Measurements from ENCODE around the gene GAREM1.

GAREM1 gene

DNA sequence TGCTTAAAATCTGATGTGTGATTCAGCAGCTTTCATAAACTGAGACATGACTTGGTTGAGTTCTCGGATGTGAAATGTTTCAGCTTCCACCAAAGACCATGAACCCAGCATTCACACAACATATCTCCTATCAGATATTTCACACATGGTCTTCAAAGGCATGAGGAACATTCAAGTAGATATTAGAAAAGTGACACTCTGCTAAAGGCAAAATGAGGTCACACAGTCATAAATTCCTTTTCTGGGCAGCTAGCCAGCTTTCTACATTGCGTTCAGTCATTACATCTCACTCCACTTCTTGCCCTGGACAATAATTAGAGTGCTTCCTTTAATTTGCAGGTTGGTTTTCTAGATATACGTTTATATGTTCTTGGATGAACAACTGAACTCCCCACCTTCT, 96.7 kb downstream of the GAREM1 start:
- intact Hi-C loops (cut with DNase I; ENCODE audit: low total_unique reads): no loop called here
- no peaks in the 10 kb centered on the region for H3K36me3 ChIP-seq
- H3K9me3 ChIP-seq: no peaks in the 10 kb centered on the region
- H3K27me3 ChIP-seq: no peaks in the 10 kb centered on the region
- peaks cover 0 to 14% (median 7%) of the 10 kb centered on the region in 4 donors for H3K4me1 ChIP-seq
- TF ChIP-seq, protein P1, sequence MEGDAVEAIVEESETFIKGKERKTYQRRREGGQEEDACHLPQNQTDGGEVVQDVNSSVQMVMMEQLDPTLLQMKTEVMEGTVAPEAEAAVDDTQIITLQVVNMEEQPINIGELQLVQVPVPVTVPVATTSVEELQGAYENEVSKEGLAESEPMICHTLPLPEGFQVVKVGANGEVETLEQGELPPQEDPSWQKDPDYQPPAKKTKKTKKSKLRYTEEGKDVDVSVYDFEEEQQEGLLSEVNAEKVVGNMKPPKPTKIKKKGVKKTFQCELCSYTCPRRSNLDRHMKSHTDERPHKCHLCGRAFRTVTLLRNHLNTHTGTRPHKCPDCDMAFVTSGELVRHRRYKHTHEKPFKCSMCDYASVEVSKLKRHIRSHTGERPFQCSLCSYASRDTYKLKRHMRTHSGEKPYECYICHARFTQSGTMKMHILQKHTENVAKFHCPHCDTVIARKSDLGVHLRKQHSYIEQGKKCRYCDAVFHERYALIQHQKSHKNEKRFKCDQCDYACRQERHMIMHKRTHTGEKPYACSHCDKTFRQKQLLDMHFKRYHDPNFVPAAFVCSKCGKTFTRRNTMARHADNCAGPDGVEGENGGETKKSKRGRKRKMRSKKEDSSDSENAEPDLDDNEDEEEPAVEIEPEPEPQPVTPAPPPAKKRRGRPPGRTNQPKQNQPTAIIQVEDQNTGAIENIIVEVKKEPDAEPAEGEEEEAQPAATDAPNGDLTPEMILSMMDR (IDR thresholded peaks at IDR 0.05): no peak
- no peak overlapping the region for H3K27ac ChIP-seq
- H3K4me3 ChIP-seq: no peak overlapping the region
- DNase-seq: no peak

DNA sequence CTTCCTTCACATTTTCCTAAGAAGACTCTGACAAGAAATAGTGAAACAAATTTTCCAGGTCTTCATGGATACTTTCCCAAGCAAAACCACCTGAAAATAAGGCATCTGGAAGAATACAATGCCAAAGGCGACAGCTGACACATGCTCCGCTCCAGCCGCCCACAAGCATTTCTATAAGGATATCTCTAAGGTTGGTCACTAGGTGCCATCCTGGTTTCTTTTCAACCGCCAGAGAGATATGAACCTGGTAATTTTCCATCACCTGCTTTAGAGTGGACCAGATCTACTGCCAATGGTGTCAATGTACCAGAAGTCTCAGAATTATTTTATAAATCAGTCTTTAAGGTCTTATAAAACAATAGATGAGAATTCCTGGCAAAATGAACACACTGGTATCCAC, 97.2 kb downstream of the GAREM1 start:
- Histone ChIP-seq H3K9me3 (no peaks in the 10 kb centered on the region), H3K36me3 (no peaks in the 10 kb centered on the region), H3K27me3 (no peaks in the 10 kb centered on the region), H3K4me1 (peaks cover 0 to 13% (median 8%) of the 10 kb centered on the region in 4 donors), H3K27ac (no peak overlapping the region), H3K4me3 (no peak overlapping the region)
- no peak for DNase-seq
- TF ChIP-seq, protein P1 (IDR thresholded peaks at IDR 0.05): no peak
- intact Hi-C loops (cut with DNase I; ENCODE audit: low total_unique reads): no loop called here

DNA sequence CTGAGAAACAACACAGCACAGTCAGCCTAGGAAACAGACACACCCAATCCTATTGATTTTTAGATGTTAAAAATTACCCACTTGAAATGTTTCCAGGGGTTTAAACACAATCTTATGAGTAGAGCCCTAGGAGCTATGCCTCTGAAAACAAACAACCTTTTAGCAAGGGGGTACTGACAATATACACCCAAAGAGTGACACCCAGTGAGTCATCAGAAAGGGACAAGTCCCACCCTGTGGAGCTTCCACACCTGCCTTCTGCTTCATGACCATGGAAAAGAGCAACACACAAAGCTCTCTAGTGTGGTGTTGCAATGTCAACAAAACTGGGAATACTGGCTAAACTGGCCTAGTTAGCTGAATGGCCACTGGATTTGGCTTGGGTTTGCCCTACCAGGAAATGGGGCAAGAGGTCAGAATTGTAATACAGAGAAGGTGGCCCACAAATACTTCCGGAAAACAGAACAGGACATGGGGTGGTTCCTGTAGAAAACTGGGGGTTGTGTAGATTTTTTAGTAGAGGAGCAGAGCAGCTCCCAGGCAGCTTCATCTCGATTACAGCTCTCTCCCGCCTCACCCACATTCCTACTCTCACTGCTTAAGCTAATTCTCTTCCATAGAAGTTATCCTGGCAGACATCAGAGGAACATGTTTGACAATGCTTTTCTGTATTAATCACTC, 98.2 kb downstream of the GAREM1 start:
- H3K4me3 ChIP-seq: no peak overlapping the region
- no peaks in the 10 kb centered on the region for H3K9me3 ChIP-seq
- intact Hi-C loops (cut with DNase I; ENCODE audit: low total_unique reads): no loop called here
- no peaks in the 10 kb centered on the region for H3K27me3 ChIP-seq
- DNase-seq: no peak
- no peak overlapping the region for H3K27ac ChIP-seq
- peaks cover 0 to 23% (median 10%) of the 10 kb centered on the region in 4 donors for H3K4me1 ChIP-seq
- TF ChIP-seq, protein P1 (IDR thresholded peaks at IDR 0.05): no peak
- H3K36me3 ChIP-seq: no peaks in the 10 kb centered on the region

DNA sequence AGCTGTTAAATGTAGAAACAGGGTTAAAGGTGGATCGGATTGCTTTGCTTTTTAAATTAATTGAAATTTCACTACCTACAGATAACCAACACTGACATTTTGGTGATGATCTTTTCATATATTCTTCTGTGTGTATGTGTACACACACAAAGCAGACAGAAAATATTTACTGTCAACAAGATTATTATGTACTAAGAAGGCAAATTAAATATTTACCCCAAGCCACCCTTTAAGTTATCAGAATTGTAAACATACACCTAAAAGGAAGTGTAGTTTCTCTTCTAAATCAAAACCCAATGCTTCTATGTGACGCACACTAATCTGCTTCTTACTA, 98.7 kb downstream of the GAREM1 start:
- H3K9me3 ChIP-seq: no peaks in the 10 kb centered on the region
- no peaks in the 10 kb centered on the region for H3K27me3 ChIP-seq
- intact Hi-C loops (cut with DNase I; ENCODE audit: low total_unique reads): no loop called here
- DNase-seq: no peak
- no peak overlapping the region for H3K4me3 ChIP-seq
- no peaks in the 10 kb centered on the region for H3K36me3 ChIP-seq
- TF ChIP-seq, protein P1 (IDR thresholded peaks at IDR 0.05): no peak
- peaks cover 0 to 27% (median 10%) of the 10 kb centered on the region in 4 donors for H3K4me1 ChIP-seq
- no peak overlapping the region for H3K27ac ChIP-seq

DNA sequence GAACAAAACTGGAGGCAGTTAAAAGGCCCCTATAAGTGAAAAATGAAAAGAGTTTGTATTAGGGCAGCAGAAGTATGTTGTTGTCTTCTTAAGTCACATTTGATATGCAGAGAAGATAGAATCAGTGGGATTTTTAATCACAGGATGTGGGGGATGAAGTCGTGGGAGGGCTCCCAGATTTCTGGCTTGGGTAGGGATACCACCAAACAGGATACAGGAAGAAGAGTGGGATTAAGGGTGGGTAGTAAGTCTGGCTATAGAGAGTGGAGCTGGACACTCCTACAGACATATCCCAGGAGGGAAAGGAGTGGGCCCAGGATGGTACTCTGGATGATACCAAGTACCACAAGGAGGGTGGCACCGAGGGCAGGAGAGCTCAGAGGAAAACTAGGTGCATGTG, 99.3 kb downstream of the GAREM1 start:
- H3K36me3 ChIP-seq: no peaks in the 10 kb centered on the region
- no peaks in the 10 kb centered on the region for H3K9me3 ChIP-seq
- peaks cover 0 to 33% (median 10%) of the 10 kb centered on the region in 4 donors for H3K4me1 ChIP-seq
- intact Hi-C loops (cut with DNase I; ENCODE audit: low total_unique reads): no loop called here
- no peak for DNase-seq
- H3K27me3 ChIP-seq: no peaks in the 10 kb centered on the region
- H3K4me3 ChIP-seq: no peak overlapping the region
- TF ChIP-seq, protein P1 (IDR thresholded peaks at IDR 0.05): no peak
- no peak overlapping the region for H3K27ac ChIP-seq

DNA sequence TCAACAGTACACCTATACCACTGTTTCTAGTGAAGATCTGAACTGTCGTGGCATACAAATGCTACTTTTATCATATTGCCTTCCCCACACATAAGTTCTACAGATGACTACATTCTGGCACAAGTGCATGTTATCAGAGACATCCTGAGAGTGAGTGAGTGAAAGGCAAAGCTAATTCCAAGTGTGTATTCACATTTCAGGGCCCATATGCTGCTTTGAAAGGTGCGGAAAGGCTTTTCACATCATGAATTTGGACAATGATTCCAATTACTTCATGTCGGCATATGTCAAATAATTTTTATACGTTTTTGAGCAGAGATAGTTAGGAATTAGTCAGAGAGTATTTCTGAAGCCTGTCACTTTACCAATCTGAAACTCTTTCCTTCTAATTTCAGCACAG, 101.7 kb downstream of the GAREM1 start:
- Histone ChIP-seq H3K27me3 (no peaks in the 10 kb centered on the region), H3K4me1 (peaks cover 0 to 33% (median 8%) of the 10 kb centered on the region in 4 donors), H3K9me3 (no peaks in the 10 kb centered on the region), H3K27ac (no peak overlapping the region), H3K36me3 (no peaks in the 10 kb centered on the region), H3K4me3 (no peak overlapping the region)
- no peak for DNase-seq
- intact Hi-C loops (cut with DNase I; ENCODE audit: low total_unique reads): no loop called here
- TF ChIP-seq, protein P1 (IDR thresholded peaks at IDR 0.05): no peak

Data from tibial artery (tissue), 4 donors.